OCI-LY3 (cell line): ENCODE measurements around the gene ASPSCR1.

Source experiments
- H2AFZ ChIP-seq: fragments of 200-600, 300-600 bp; shearing (Covaris generic); 2 replicates; pipeline ENCODE4 v1.6.0; 2014; ENCODE audit warnings: antibody characterized with exemption, low read depth, low read length
- H3K27ac ChIP-seq: fragments of 200-600, 300-600 bp; sonication (generic); 2 replicates; pipeline ENCODE4 v1.5.1; 2014; ENCODE audit warnings: mild to moderate bottlenecking, low read length, moderate library complexity, mixed read lengths
- H3K27me3 ChIP-seq: fragments of 200-600, 300-600 bp; sonication (generic); 2 replicates; pipeline ENCODE4 v1.6.1; 2014; ENCODE audit warnings: low read depth, low read length, mixed read lengths
- H3K36me3 ChIP-seq: fragments of 200-600, 300-600 bp; sonication (generic); replicated peaks from 2 replicates; pipeline ENCODE3; 2014; ENCODE audit warnings: low read depth, low read length, mixed read lengths
- H3K4me1 ChIP-seq: fragments of 300-600, 200-600 bp; sonication (generic); 2 replicates; pipeline ENCODE4 v1.6.1; 2014; ENCODE audit warnings: low read length, mixed read lengths
- H3K4me2 ChIP-seq: fragments of 200-600, 300-600 bp; sonication (generic); 2 replicates; pipeline ENCODE4 v1.6.1; 2014; ENCODE audit warnings: low read length, mixed read lengths
- H3K4me3 ChIP-seq: fragments of 300-600, 200-600 bp; sonication (generic); 2 replicates; pipeline ENCODE4 v1.5.1; 2014; ENCODE audit warnings: antibody characterized with exemption, mild to moderate bottlenecking, low read length, moderate library complexity
- H3K79me2 ChIP-seq: fragments of 300-600, 200-600 bp; shearing (Covaris generic); 2 replicates; pipeline ENCODE4 v1.6.1; 2014; ENCODE audit warnings: mild to moderate bottlenecking, low read length, mixed read lengths
- H3K9ac ChIP-seq: fragments of 300-600, 200-600 bp; shearing (Covaris generic); 2 replicates; pipeline ENCODE4 v1.6.0; 2014; ENCODE audit warnings: mild to moderate bottlenecking, low read length, moderate library complexity
- H3K9me3 ChIP-seq: fragments of 200-600, 300-600 bp; shearing (Covaris generic); 2 replicates; pipeline ENCODE4 v1.6.1; 2014; ENCODE audit warnings: low read length, mixed read lengths; ENCODE audit not compliant: insufficient read depth
- H4K20me1 ChIP-seq: fragments of 200-600, 300-600 bp; sonication (generic); 2 replicates; pipeline ENCODE4 v1.6.1; 2016; ENCODE audit warnings: low read length, mixed read lengths; ENCODE audit not compliant: insufficient read depth
- CTCF ChIP-seq: fragments of 200-600, 300-600 bp; sonication (generic); IDR thresholded peaks from 2 replicates; pipeline ENCODE4 v1.5.1; 2014; ENCODE audit warnings: antibody characterized with exemption, low read length, low read depth
- EZH2phosphoT487 ChIP-seq: fragments of 200-600 bp; shearing (Covaris generic); IDR thresholded peaks from 2 replicates; pipeline ENCODE4 v1.6.1; 2018; ENCODE audit warnings: antibody characterized with exemption, mixed run types, low read depth

Gene ASPSCR1

GRCh38 chr17:82045936-82046484 is 68.6 kb downstream of the ASPSCR1 start:
- no peak for TF ChIP-seq CTCF
- TF ChIP-seq EZH2phosphoT487, result no peak
- H3K4me2 ChIP-seq, result no peak overlapping the region
- no peak overlapping the region for H3K27ac ChIP-seq
- no peaks in the 10 kb centered on the region for H3K79me2 ChIP-seq
- peaks cover 5% of the 10 kb centered on the region for H3K4me1 ChIP-seq
- H3K4me3 ChIP-seq, result no peak overlapping the region
- H2AFZ ChIP-seq, result no peak overlapping the region
- H3K9ac ChIP-seq, result no peak overlapping the region
- H3K27me3 ChIP-seq, result no peaks in the 10 kb centered on the region
- H3K9me3 ChIP-seq, result no peaks in the 10 kb centered on the region
- no peaks in the 10 kb centered on the region for H4K20me1 ChIP-seq
- H3K36me3 ChIP-seq, result no peaks in the 10 kb centered on the region

- Histone ChIP-seq H3K79me2 (peaks cover 3% of the 10 kb centered on the region; the same call in 1 of the 2 replicates), H3K4me3 (no peak overlapping the region), H3K36me3 (no peaks in the 10 kb centered on the region), H3K4me2 (no peak overlapping the region), H3K9me3 (no peaks in the 10 kb centered on the region), H3K4me1 (peaks cover 5% of the 10 kb centered on the region), H3K9ac (no peak overlapping the region), H3K27ac (no peak overlapping the region), H2AFZ (no peak overlapping the region), H3K27me3 (no peaks in the 10 kb centered on the region), H4K20me1 (no peaks in the 10 kb centered on the region)
- no peak for TF ChIP-seq EZH2phosphoT487
- TF ChIP-seq CTCF, result no peak
Observed at GRCh38 chr17:82046903-82047302, 69.5 kb downstream of the ASPSCR1 start.

GRCh38 chr17:82047379-82047778 is 70.0 kb downstream of the ASPSCR1 start:
- Histone ChIP-seq H3K4me2 (no peak overlapping the region), H4K20me1 (peaks cover 3% of the 10 kb centered on the region; the same call in 1 of the 2 replicates), H3K4me1 (peaks cover 5% of the 10 kb centered on the region), H2AFZ (no peak overlapping the region), H3K4me3 (no peak overlapping the region), H3K36me3 (no peaks in the 10 kb centered on the region), H3K79me2 (peaks cover 7% of the 10 kb centered on the region), H3K27me3 (no peaks in the 10 kb centered on the region), H3K27ac (no peak overlapping the region), H3K9me3 (no peaks in the 10 kb centered on the region), H3K9ac (no peak overlapping the region)
- no peak for TF ChIP-seq CTCF
- no peak for TF ChIP-seq EZH2phosphoT487

GRCh38 chr17:82047914-82048570 is 70.6 kb downstream of the ASPSCR1 start:
- TF ChIP-seq CTCF (no peak), EZH2phosphoT487 (no peak)
- Histone ChIP-seq H4K20me1 (peaks cover 7% of the 10 kb centered on the region; the same call in 1 of the 2 replicates), H3K9me3 (no peaks in the 10 kb centered on the region), H2AFZ (no peak overlapping the region), H3K9ac (no peak overlapping the region), H3K27me3 (no peaks in the 10 kb centered on the region), H3K79me2 (peaks cover 14% of the 10 kb centered on the region), H3K4me1 (peaks cover 12% of the 10 kb centered on the region), H3K36me3 (no peaks in the 10 kb centered on the region), H3K4me3 (no peak overlapping the region), H3K27ac (no peak overlapping the region), H3K4me2 (no peak overlapping the region)
